H1 (cell line): Measurements from ENCODE around the gene CD47. TPM values are rescaled to one million over a fixed set of nuclear protein-coding genes. Genes with fewer than 3 reads are reported as not detected.

Experiments
- CTCF ChIA-PET: fragments of 300-600 bp; sonication (Branson Sonifier 250); formaldehyde crosslinking; loops from one replicate; lab custom pipeline; 2021; ENCODE audit not compliant: partially characterized antibody; lab: Charles Lee
- POLR2A ChIA-PET: fragments of 300-600 bp; sonication (Branson Sonifier 250); formaldehyde crosslinking; loops from one replicate; lab custom pipeline; 2021; ENCODE audit warnings: inconsistent platforms; ENCODE audit not compliant: partially characterized antibody; lab: Charles Lee
- DNase-seq, 2 experiments: peaks; one replicate each; pipeline versions ENCODE4 v3.0.0 to v3.0.0-alpha.2; 2010 to 2022; ENCODE audit warnings: low spot score in 2 of 2, low read depth in 1 of 2, mixed read lengths in 1 of 2
- FAIRE-seq: peaks from 2 replicates; lab custom pipeline; 2011; peaks lifted over from hg19 to GRCh38; lab: Jason Lieb, UNC
- H2AFZ ChIP-seq: 2 replicates; pipeline ENCODE4 v1.8.1; 2012; ENCODE audit warnings: low read length, inconsistent platforms
- H2AK5ac ChIP-seq: 2 replicates; pipeline ENCODE4 v1.6.1; 2013; ENCODE audit warnings: low read depth, low read length
- H2BK120ac ChIP-seq: replicated peaks from 2 replicates; pipeline ENCODE3; 2013; ENCODE audit warnings: low read depth, low read length, inconsistent platforms
- H2BK12ac ChIP-seq: 2 replicates; pipeline ENCODE4 v1.6.1; 2013; ENCODE audit warnings: low read depth, low read length
- H2BK15ac ChIP-seq: 2 replicates; pipeline ENCODE4 v1.6.1; 2013; ENCODE audit warnings: low read length
- H2BK20ac ChIP-seq: 2 replicates; pipeline ENCODE4 v1.6.1; 2013; ENCODE audit warnings: low read length
- H2BK5ac ChIP-seq: 2 replicates; pipeline ENCODE4 v1.6.1; 2013; ENCODE audit warnings: low read depth, low read length
- H3K14ac ChIP-seq: 2 replicates; pipeline ENCODE4 v1.6.1; 2013; ENCODE audit warnings: inconsistent platforms; ENCODE audit not compliant: insufficient read length
- H3K18ac ChIP-seq: 2 replicates; pipeline ENCODE4 v1.6.1; 2013; ENCODE audit warnings: low read length; ENCODE audit errors: extremely low read depth
- H3K23ac ChIP-seq: 2 replicates; pipeline ENCODE4 v1.6.1; 2013; ENCODE audit warnings: inconsistent platforms; ENCODE audit not compliant: insufficient read length
- H3K23me2 ChIP-seq: 2 replicates; pipeline ENCODE4 v1.6.1; 2013; ENCODE audit warnings: low read depth, low read length
- H3K27ac ChIP-seq: 2 replicates; pipeline ENCODE4 v1.6.1; 2011; ENCODE audit warnings: low read depth, low read length, inconsistent platforms
- H3K27me3 ChIP-seq, 4 experiments: replicated peaks in 1 of 4; 1 replicate in 1 of 4; 2 replicates in 3 of 4; pipeline versions ENCODE4 v1.6.1 to v1.8.1; 2011 to 2013; ENCODE audit warnings: low read length in 3 of 4, mild to moderate bottlenecking in 3 of 4, inconsistent platforms in 2 of 4, mixed read lengths in 2 of 4, moderate library complexity in 1 of 4; ENCODE audit not compliant: control insufficient read depth in 3 of 4, insufficient read depth in 3 of 4; ENCODE audit errors: extremely low read depth in 1 of 4
- H3K36me3 ChIP-seq, 4 experiments: 2 replicates each; pipeline versions ENCODE4 v1.6.1 to v1.8.1; 2011 to 2013; ENCODE audit warnings: mild to moderate bottlenecking in 4 of 4, low read length in 3 of 4, moderate library complexity in 2 of 4, control low read depth in 1 of 4, inconsistent platforms in 1 of 4; ENCODE audit not compliant: insufficient read depth in 4 of 4, control insufficient read depth in 2 of 4
- H3K4ac ChIP-seq: replicated peaks from 2 replicates; pipeline ENCODE3; 2013; ENCODE audit warnings: low read length, low read depth, mixed read lengths, inconsistent platforms; ENCODE audit not compliant: insufficient read length
- H3K4me1 ChIP-seq, 4 experiments: replicated peaks in 1 of 4; 1 replicate in 1 of 4; 2 replicates in 3 of 4; pipeline versions ENCODE4 v1.6.1 to v1.8.1; 2011 to 2013; ENCODE audit warnings: low read length in 3 of 4, inconsistent platforms in 2 of 4, mixed read lengths in 1 of 4; ENCODE audit not compliant: insufficient read depth in 4 of 4, control insufficient read depth in 3 of 4
- H3K4me2 ChIP-seq, 2 experiments: 2 replicates each; pipeline versions ENCODE4 v1.6.1 to v1.8.1; 2011 to 2013; ENCODE audit warnings: low read depth in 2 of 2, low read length in 2 of 2, control low read depth in 1 of 2, inconsistent platforms in 1 of 2, mild to moderate bottlenecking in 1 of 2; ENCODE audit not compliant: insufficient read depth in 1 of 2
- H3K4me3 ChIP-seq, 4 experiments: fragments of 200-600, 300-600 bp in 1 of 4; sonication (generic), shearing (Covaris generic), sonication (Bioruptor Twin) in 1 of 4; 2 replicates each; pipeline versions ENCODE4 v1.5.1 to v1.8.1; 2011 to 2016; ENCODE audit warnings: low read length in 4 of 4, low read depth in 3 of 4, control low read depth in 2 of 4, inconsistent platforms in 2 of 4, mild to moderate bottlenecking in 2 of 4, mixed read lengths in 1 of 4, moderate library complexity in 1 of 4; ENCODE audit not compliant: insufficient read depth in 2 of 4; ENCODE audit errors: extremely low read depth in 1 of 4
- H3K56ac ChIP-seq: replicated peaks from 2 replicates; pipeline ENCODE3; 2013; ENCODE audit warnings: low read depth, mild to moderate bottlenecking, mixed read lengths, low read length, inconsistent platforms; ENCODE audit not compliant: insufficient read length
- H3K79me1 ChIP-seq: 2 replicates; pipeline ENCODE4 v1.6.1; 2013; ENCODE audit warnings: low read depth, low read length, control low read depth
- H3K79me2 ChIP-seq, 2 experiments: 2 replicates each; pipeline versions ENCODE4 v1.6.1 to v1.8.1; 2012 to 2013; ENCODE audit warnings: low read length in 2 of 2, mild to moderate bottlenecking in 2 of 2, inconsistent platforms in 1 of 2; ENCODE audit not compliant: insufficient read depth in 2 of 2, control insufficient read depth in 1 of 2
- H3K9ac ChIP-seq, 4 experiments: replicated peaks in 1 of 4; 1 replicate in 1 of 4; 2 replicates in 3 of 4; pipeline versions ENCODE4 v1.6.1 to v1.8.1; 2011 to 2013; ENCODE audit warnings: low read depth in 3 of 4, low read length in 3 of 4, control low read depth in 2 of 4, mild to moderate bottlenecking in 2 of 4, moderate library complexity in 2 of 4, inconsistent platforms in 1 of 4; ENCODE audit errors: extremely low read depth in 1 of 4
- H3K9me3 ChIP-seq, 2 experiments: 2 replicates each; pipeline versions ENCODE4 v1.6.1 to v1.8.1; 2012 to 2013; ENCODE audit warnings: mild to moderate bottlenecking in 2 of 2, moderate library complexity in 2 of 2, control low read depth in 1 of 2, inconsistent platforms in 1 of 2, low read depth in 1 of 2, low read length in 1 of 2, mixed read lengths in 1 of 2; ENCODE audit not compliant: insufficient read depth in 2 of 2
- H4K20me1 ChIP-seq, 2 experiments: replicated peaks in 1 of 2; 2 replicates each; pipeline versions ENCODE3 to v1.8.1; 2011 to 2013; ENCODE audit warnings: inconsistent platforms in 2 of 2, low read length in 2 of 2, mild to moderate bottlenecking in 1 of 2; ENCODE audit not compliant: insufficient read depth in 2 of 2, control insufficient read depth in 1 of 2
- H4K5ac ChIP-seq: 2 replicates; pipeline ENCODE4 v1.6.1; 2013; ENCODE audit warnings: low read length, low read depth, mixed read lengths, inconsistent platforms; ENCODE audit not compliant: insufficient read length
- H4K8ac ChIP-seq: 2 replicates; pipeline ENCODE4 v1.8.0; 2013; ENCODE audit warnings: mild to moderate bottlenecking, moderate library complexity, low read length, inconsistent platforms; ENCODE audit not compliant: insufficient read depth; ENCODE audit errors: extremely low read depth
- H4K91ac ChIP-seq: replicated peaks from 2 replicates; pipeline ENCODE3; 2013; ENCODE audit warnings: low read length, mixed read lengths, inconsistent platforms; ENCODE audit not compliant: insufficient read length
- BACH1 ChIP-seq: IDR thresholded peaks from 2 replicates; pipeline ENCODE4 v1.6.1; 2012; ENCODE audit warnings: low read length, improper control_type of control experiment
- GABPA ChIP-seq: IDR thresholded peaks from 2 replicates; pipeline ENCODE4 v1.6.1; 2011; ENCODE audit warnings: mild to moderate bottlenecking, low read length, moderate library complexity, borderline replicate concordance; ENCODE audit not compliant: insufficient read depth
- HDAC6 ChIP-seq: IDR thresholded peaks from one replicate; pipeline ENCODE4 v1.7.1; 2012; ENCODE audit warnings: low read depth, mild to moderate bottlenecking, inconsistent platforms, low read length, moderate library complexity
- JUN ChIP-seq: IDR thresholded peaks from 2 replicates; pipeline ENCODE4 v1.6.1; 2011; ENCODE audit warnings: low read depth, mild to moderate bottlenecking, improper control_type of control experiment, low read length
- KDM1A ChIP-seq: fragments of 200-600, 300-600 bp; sonication (generic); IDR thresholded peaks from 2 replicates; pipeline ENCODE4 v1.7.1; 2016; ENCODE audit warnings: mild to moderate bottlenecking, low read length, borderline replicate concordance
- SP4 ChIP-seq: IDR thresholded peaks from 2 replicates; pipeline ENCODE4 v1.6.1; 2012; ENCODE audit warnings: low read length, inconsistent platforms
- YY1 ChIP-seq: IDR thresholded peaks from 2 replicates; pipeline ENCODE4 v1.6.1; 2011; ENCODE audit warnings: low read depth, mild to moderate bottlenecking, low read length
- polyA plus RNA-seq, 7 experiments: library from polyadenylated mRNA; depleted of rRNA in 3 of 7; stranded (reverse) in 5 of 7; unstranded in 2 of 7; fragments of >200 nt in 5 of 7; fragments of 200-250 nt in 2 of 7; gene quantifications; 1 replicate in 5 of 7; 2 replicates in 1 of 7; 4 replicates in 1 of 7; pipeline versions ENCODE4 v1.2.1 to v1.2.3, GENCODE V29; 2011 to 2013; ENCODE audit warnings: missing spikeins in 2 of 7, mixed read lengths in 2 of 7
- total RNA-seq: library from RNA; stranded (reverse); fragmentation: NEBNext Ultra II Directional; extraction: Animal tissue kit (Norgen Biotek cat#: 25700); gene quantifications from 2 replicates; pipeline ENCODE4 v1.2.1, GENCODE V29; 2021
- TF ChIP-seq, protein P1 (sequence below): IDR thresholded peaks from 2 replicates; pipeline ENCODE4 v1.6.1; 2012; ENCODE audit warnings: inconsistent platforms

The CD47 gene
- total and polyA plus RNA-seq, 2 of the 8 experiments (the other 6 are each of a cell fraction or from before 2014, with no cell fraction given) = 14.4 to 19.3 TPM

DNA sequence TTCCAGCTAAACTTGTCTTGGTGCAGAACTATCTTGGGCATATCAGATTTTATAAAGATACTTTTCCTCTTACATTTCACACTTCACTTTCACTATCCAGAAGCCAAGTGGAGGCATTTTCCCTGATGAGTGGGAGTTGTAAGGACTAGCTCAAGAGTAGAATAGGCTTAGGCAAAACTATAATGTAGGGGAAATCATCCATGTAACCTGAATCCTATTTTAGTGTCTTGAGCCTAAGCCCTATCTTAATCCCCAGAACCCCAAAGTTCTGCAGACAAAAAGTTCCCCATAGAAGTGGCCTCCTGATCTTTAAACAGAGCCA lies 42.2 kb upstream of the CD47 start:
- H4K91ac ChIP-seq = no peak overlapping the region
- no peak for DNase-seq
- H3K27me3 ChIP-seq = no peaks in the 10 kb centered on the region
- H3K9ac ChIP-seq = no peak overlapping the region
- POLR2A ChIA-PET = no interaction called here
- no peaks in the 10 kb centered on the region for H3K23me2 ChIP-seq
- H4K8ac ChIP-seq = no peak overlapping the region
- peaks cover 0 to 4% (median 0%) of the 10 kb centered on the region in 4 experiments; a peak in 1 of 7 replicates for H3K4me1 ChIP-seq
- H3K36me3 ChIP-seq = no peaks in the 10 kb centered on the region
- H2BK20ac ChIP-seq = no peak overlapping the region
- no peaks in the 10 kb centered on the region for H3K79me2 ChIP-seq
- H3K27ac ChIP-seq = no peak overlapping the region
- no peaks in the 10 kb centered on the region for H3K79me1 ChIP-seq
- H4K5ac ChIP-seq = no peak overlapping the region
- H3K18ac ChIP-seq = no peak overlapping the region
- CTCF ChIA-PET = interaction anchor here (1.0 to 1.7 kb wide), 3 partner anchors 10 to 20 kb away, joined by 3 to 4 read pairs (median 4); no protein-coding TSS in a partner anchor
- H3K4ac ChIP-seq = no peak overlapping the region
- no peak overlapping the region for H3K23ac ChIP-seq
- no peak overlapping the region for H2BK5ac ChIP-seq
- no peak overlapping the region for H2BK120ac ChIP-seq
- H3K4me3 ChIP-seq = no peak overlapping the region
- H2AK5ac ChIP-seq = no peak overlapping the region
- no peak overlapping the region for H3K4me2 ChIP-seq
- FAIRE-seq = no peak
- no peak overlapping the region for H2BK12ac ChIP-seq
- H2BK15ac ChIP-seq = no peak overlapping the region
- H4K20me1 ChIP-seq = no peaks in the 10 kb centered on the region
- no peak overlapping the region for H2AFZ ChIP-seq
- H3K9me3 ChIP-seq = no peaks in the 10 kb centered on the region
- no peak overlapping the region for H3K14ac ChIP-seq
- no peak overlapping the region for H3K56ac ChIP-seq
- TF ChIP-seq JUN (no peak), SP4 (no peak), HDAC6 (no peak), BACH1 (no peak), GABPA (no peak), YY1 (no peak), KDM1A (no peak)
- TF ChIP-seq, protein P1, sequence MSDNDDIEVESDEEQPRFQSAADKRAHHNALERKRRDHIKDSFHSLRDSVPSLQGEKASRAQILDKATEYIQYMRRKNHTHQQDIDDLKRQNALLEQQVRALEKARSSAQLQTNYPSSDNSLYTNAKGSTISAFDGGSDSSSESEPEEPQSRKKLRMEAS = no peak
